SHP77 treated with DMSO at 0.1 percent for 48 hours (cell line): ENCODE results near the gene LRBA.
"Not testable (repeated sequence)": the region's sequence is repeated elsewhere in the genome, so short reads cannot be mapped to it uniquely, and the experiment has no call there.

Experiments used
- DNase-seq: peaks from one replicate; lab custom pipeline; 2025; lab: John Stamatoyannopoulos, UW

The LRBA gene

GRCh38 chr4:150943126-150943525, 72.0 kb downstream of the LRBA start:
- DNase-seq = no peak

- no peak for DNase-seq
Measured at GRCh38 chr4:150942539-150942938, 72.5 kb downstream of the LRBA start.

GRCh38 chr4:150940123-150940522, 75.0 kb downstream of the LRBA start:
- no peak for DNase-seq

- no peak for DNase-seq
Measured at GRCh38 chr4:150939530-150939929, 75.6 kb downstream of the LRBA start.

- DNase-seq = no peak
Measured at GRCh38 chr4:150938873-150939499, 76.1 kb downstream of the LRBA start.

- no peak for DNase-seq
Measured at GRCh38 chr4:150938417-150938816, 76.7 kb downstream of the LRBA start.

- no peak for DNase-seq
Measured at GRCh38 chr4:150934022-150934421, 81.1 kb downstream of the LRBA start.

- no peak for DNase-seq
Measured at GRCh38 chr4:150931796-150932195, 83.3 kb downstream of the LRBA start.

GRCh38 chr4:150931005-150931404, 84.1 kb downstream of the LRBA start:
- no peak for DNase-seq

- DNase-seq = no peak
Measured at GRCh38 chr4:150923945-150924344, 91.1 kb downstream of the LRBA start.

GRCh38 chr4:150921486-150921885, 93.6 kb downstream of the LRBA start:
- not testable (repeated sequence) for DNase-seq

- not testable (repeated sequence) for DNase-seq
Measured at GRCh38 chr4:150918562-150918961, 96.5 kb downstream of the LRBA start.

- DNase-seq = no peak
Measured at GRCh38 chr4:150911326-150911725, 103.8 kb downstream of the LRBA start.

GRCh38 chr4:150909116-150909515, 106.0 kb downstream of the LRBA start:
- DNase-seq = no peak

GRCh38 chr4:150906987-150907633, 108.0 kb downstream of the LRBA start:
- DNase-seq = no peak

- no peak for DNase-seq
Measured at GRCh38 chr4:150904671-150905070, 110.4 kb downstream of the LRBA start.

- no peak for DNase-seq
Measured at GRCh38 chr4:150903603-150904002, 111.5 kb downstream of the LRBA start.

GRCh38 chr4:150896497-150896896, 118.6 kb downstream of the LRBA start:
- no peak for DNase-seq

GRCh38 chr4:150890246-150890645, 124.8 kb downstream of the LRBA start:
- no peak for DNase-seq

GRCh38 chr4:150889306-150889705, 125.8 kb downstream of the LRBA start:
- no peak for DNase-seq

- no peak for DNase-seq
Measured at GRCh38 chr4:150888625-150889024, 126.5 kb downstream of the LRBA start.

GRCh38 chr4:150888217-150888616, 126.9 kb downstream of the LRBA start:
- no peak for DNase-seq

GRCh38 chr4:150886597-150886996, 128.5 kb downstream of the LRBA start:
- DNase-seq = no peak

GRCh38 chr4:150884625-150885024, 130.5 kb downstream of the LRBA start:
- DNase-seq = no peak
